SK-N-SH (cell line): ENCODE results near the gene IAPP. TPM values are rescaled to one million over a fixed set of nuclear protein-coding genes. Genes with fewer than 3 reads are reported as not detected.
"Not testable (repeated sequence)": the region's sequence is repeated elsewhere in the genome, so short reads cannot be mapped to it uniquely, and the experiment has no call there.

Experiments used
- CTCF ChIA-PET: fragments of 300-600, 350-600 bp; formaldehyde crosslinking; extraction: SDS; loops from one replicate; lab custom pipeline; 2021; lab: Yijun Ruan, JAX
- POLR2A ChIA-PET: fragments of 350-600 bp; sonication (Branson Sonifier 250); formaldehyde crosslinking; extraction: SDS; loops from one replicate; lab custom pipeline; 2020; ENCODE audit warnings: antibody characterized with exemption, inconsistent platforms; lab: Yijun Ruan, JAX
- DNase-seq: peaks from one replicate; pipeline ENCODE4 v3.0.0; 2012
- H2AFZ ChIP-seq: fragments of 200-600 bp; sonication (generic); 2 replicates; pipeline ENCODE4 v1.8.1; 2016; ENCODE audit warnings: antibody characterized with exemption, mild to moderate bottlenecking, low read depth
- H3F3A ChIP-seq: fragments of 200-600 bp; sonication (generic); replicated peaks from 2 replicates; pipeline ENCODE3; 2016; ENCODE audit warnings: antibody characterized with exemption, mild to moderate bottlenecking; ENCODE audit not compliant: insufficient read depth
- H3K27ac ChIP-seq, 2 experiments: fragments of 200-500 bp in 1 of 2; fragments of 200-600 bp in 1 of 2; sonication (Bioruptor generic) in 1 of 2; sonication (generic), shearing (Covaris generic) in 1 of 2; 2 replicates each; pipeline versions ENCODE4 v1.5.1 to v1.6.1; 2014 to 2016; ENCODE audit warnings: low read depth in 2 of 2, inconsistent platforms in 1 of 2, low read length in 1 of 2, mild to moderate bottlenecking in 1 of 2, mixed read lengths in 1 of 2
- H3K27me3 ChIP-seq: fragments of 200-600 bp; sonication (generic), shearing (Covaris generic); 2 replicates; pipeline ENCODE4 v1.6.1; 2016; ENCODE audit warnings: mixed run types; ENCODE audit not compliant: insufficient read depth
- H3K36me3 ChIP-seq, 2 experiments: fragments of 200-500 bp in 1 of 2; fragments of 200-600 bp in 1 of 2; sonication (Bioruptor generic) in 1 of 2; sonication (generic) in 1 of 2; replicated peaks in 1 of 2; 2 replicates each; pipeline versions ENCODE3 to v1.5.1; 2014 to 2016; ENCODE audit warnings: low read length in 1 of 2, mild to moderate bottlenecking in 1 of 2; ENCODE audit not compliant: insufficient read depth in 2 of 2, control insufficient read depth in 1 of 2
- H3K4me1 ChIP-seq, 2 experiments: fragments of 200-500 bp in 1 of 2; fragments of 200-600 bp in 1 of 2; sonication (Bioruptor generic) in 1 of 2; sonication (generic), shearing (Covaris generic) in 1 of 2; 2 replicates each; pipeline versions ENCODE4 v1.5.1 to v1.6.1; 2014 to 2016; ENCODE audit warnings: low read depth in 1 of 2, low read length in 1 of 2, mixed run types in 1 of 2; ENCODE audit not compliant: insufficient read depth in 2 of 2, control insufficient read depth in 1 of 2
- H3K4me2 ChIP-seq: fragments of 200-600 bp; sonication (generic), shearing (Covaris generic); 2 replicates; pipeline ENCODE4 v1.6.1; 2017; ENCODE audit warnings: mixed run types
- H3K4me3 ChIP-seq, 2 experiments: fragments of 200-500 bp in 1 of 2; fragments of 200-600 bp in 1 of 2; sonication (Bioruptor generic) in 1 of 2; sonication (generic), shearing (Covaris generic) in 1 of 2; 2 replicates each; pipeline versions ENCODE4 v1.5.1 to v1.8.1; 2014 to 2016; ENCODE audit warnings: low read depth in 2 of 2, inconsistent platforms in 1 of 2, low read length in 1 of 2, mild to moderate bottlenecking in 1 of 2, mixed read lengths in 1 of 2, moderate library complexity in 1 of 2
- H3K79me2 ChIP-seq: fragments of 200-600 bp; sonication (generic); 2 replicates; pipeline ENCODE4 v1.8.1; 2017; ENCODE audit warnings: mild to moderate bottlenecking; ENCODE audit not compliant: insufficient read depth
- H3K9ac ChIP-seq: fragments of 200-600 bp; sonication (generic); 2 replicates; pipeline ENCODE4 v1.6.1; 2017; ENCODE audit warnings: mixed run types
- H3K9me2 ChIP-seq: fragments of 200-600 bp; sonication (generic); 2 replicates; pipeline ENCODE4 v1.6.1; 2017; ENCODE audit warnings: mixed run types
- H3K9me3 ChIP-seq: fragments of 200-600 bp; sonication (generic); 2 replicates; pipeline ENCODE4 v1.6.1; 2017; ENCODE audit warnings: mixed run types, mild to moderate bottlenecking, moderate library complexity
- H4K20me1 ChIP-seq: fragments of 200-600 bp; sonication (generic); 2 replicates; pipeline ENCODE4 v1.6.1; 2017; ENCODE audit warnings: mild to moderate bottlenecking, mixed run types; ENCODE audit not compliant: insufficient read depth
- CHD2 ChIP-seq: fragments of 150-350 bp; IDR thresholded peaks from 2 replicates; pipeline ENCODE4 v1.6.1; 2018; ENCODE audit warnings: low read length; ENCODE audit not compliant: partially characterized antibody
- EP300 ChIP-seq, 2 experiments: IDR thresholded peaks; 2 replicates each; pipeline versions ENCODE4 v1.4.0 to v1.6.1; 2012; ENCODE audit warnings: borderline replicate concordance in 1 of 2, low read depth in 1 of 2, low read length in 1 of 2
- FOSL2 ChIP-seq: IDR thresholded peaks from 2 replicates; pipeline ENCODE4 v1.4.0; 2012; ENCODE audit warnings: low read depth, mild to moderate bottlenecking, moderate library complexity, borderline replicate concordance
- FOXJ3 ChIP-seq: sonication (generic); formaldehyde crosslinking; IDR thresholded peaks from 2 replicates; pipeline ENCODE4 v1.5.1; 2020; ENCODE audit warnings: mild to moderate bottlenecking, missing genetic modification reagents
- GATA2 ChIP-seq: sonication (generic); formaldehyde crosslinking; IDR thresholded peaks from 2 replicates; pipeline ENCODE4 v1.5.0; 2020; ENCODE audit warnings: mild to moderate bottlenecking, missing genetic modification reagents
- IRF3 ChIP-seq: fragments of 150-350 bp; IDR thresholded peaks from 2 replicates; pipeline ENCODE4 v1.6.1; 2016; ENCODE audit warnings: mild to moderate bottlenecking, low read depth, low read length
- MAX ChIP-seq: IDR thresholded peaks from 2 replicates; pipeline ENCODE4 v1.4.0; 2012; ENCODE audit warnings: low read depth
- PBX3 ChIP-seq: IDR thresholded peaks from 2 replicates; pipeline ENCODE4; 2012
- RAD21 ChIP-seq: IDR thresholded peaks from 2 replicates; pipeline ENCODE4 v1.6.1; 2012; ENCODE audit warnings: mild to moderate bottlenecking, low read length
- TAF1 ChIP-seq: IDR thresholded peaks from 2 replicates; pipeline ENCODE4 v1.6.1; 2012; ENCODE audit warnings: low read depth, mild to moderate bottlenecking, low read length, moderate library complexity, borderline replicate concordance
- ZBTB33 ChIP-seq: IDR thresholded peaks from 2 replicates; pipeline ENCODE4 v1.4.0; 2012; ENCODE audit warnings: low read depth, borderline replicate concordance
- WGBS: methylation state at CpG from one replicate; pipeline ENCODE4 v1.1.6; 2017; ENCODE audit warnings: low lambda C conversion rate; 5-methylcytosine and 5-hydroxymethylcytosine counted together
- polyA plus RNA-seq, 3 experiments: library from polyadenylated mRNA; depleted of rRNA; stranded (reverse); fragments of >200 nt; gene quantifications; 2 replicates each; pipeline ENCODE4 v1.2.3, GENCODE V29; 2012

IAPP gene
- polyA plus RNA-seq, 1 of the 3 experiments (the other 2 are of a cell fraction): not detected

- no peak overlapping the region for H3K4me3 ChIP-seq
- no peaks in the 10 kb centered on the region for H4K20me1 ChIP-seq
- H3K4me1 ChIP-seq: no peaks in the 10 kb centered on the region
- H3K36me3 ChIP-seq: no peaks in the 10 kb centered on the region
- no peak overlapping the region for H3K9ac ChIP-seq
- TF ChIP-seq RAD21: no peak
- WGBS: 39% methylated on average over 7 of the region's 7 CpGs
- H3K79me2 ChIP-seq: no peaks in the 10 kb centered on the region
- CTCF ChIA-PET: interaction anchor here (0.6 kb wide), 1 partner anchor 67 kb away, joined by 3 read pairs; no protein-coding TSS in a partner anchor
- no peaks in the 10 kb centered on the region for H3F3A ChIP-seq
- DNase-seq: no peak
- H2AFZ ChIP-seq: no peak overlapping the region
- no peak overlapping the region for H3K27ac ChIP-seq
- H3K9me3 ChIP-seq: no peaks in the 10 kb centered on the region
- no peaks in the 10 kb centered on the region for H3K27me3 ChIP-seq
- no peaks in the 10 kb centered on the region for H3K9me2 ChIP-seq
- no peak overlapping the region for H3K4me2 ChIP-seq
- POLR2A ChIA-PET: no interaction called here
Measured at GRCh38 chr12:21370845-21371449, 1.8 kb upstream of the IAPP start.

- ChIA-PET CTCF (interaction anchor here (0.7 kb wide), 1 partner anchor 139 kb away, joined by 3 read pairs; no protein-coding TSS in a partner anchor), POLR2A (no interaction called here)
- no peaks in the 10 kb centered on the region for H4K20me1 ChIP-seq
- no peaks in the 10 kb centered on the region for H3F3A ChIP-seq
- H3K4me3 ChIP-seq: no peak overlapping the region
- no peaks in the 10 kb centered on the region for H3K4me1 ChIP-seq
- no peaks in the 10 kb centered on the region for H3K9me3 ChIP-seq
- no peaks in the 10 kb centered on the region; the same call in 1 of the 2 replicates for H3K27me3 ChIP-seq
- no peaks in the 10 kb centered on the region for H3K9me2 ChIP-seq
- no peak overlapping the region for H2AFZ ChIP-seq
- H3K79me2 ChIP-seq: no peaks in the 10 kb centered on the region
- no peaks in the 10 kb centered on the region for H3K36me3 ChIP-seq
- DNase-seq: no peak
- H3K4me2 ChIP-seq: no peak overlapping the region
- no peak overlapping the region for H3K9ac ChIP-seq
- TF ChIP-seq GATA2 (CRISPR knock-in tag) (no peak), FOSL2 (no peak), FOXJ3 (CRISPR knock-in tag) (no peak)
- WGBS: 47% methylated on average over 3 of the region's 3 CpGs
- no peak overlapping the region for H3K27ac ChIP-seq
Measured at GRCh38 chr12:21379218-21379617, 6.5 kb downstream of the IAPP start.

GRCh38 chr12:21381320-21381719 is 8.6 kb downstream of the IAPP start:
- 42% methylated on average over 5 of the region's 5 CpGs for WGBS

GRCh38 chr12:21384261-21384660 is 11.6 kb downstream of the IAPP start:
- ChIA-PET CTCF (no interaction called here), POLR2A (no interaction called here)
- Histone ChIP-seq H3K4me1 (no peaks in the 10 kb centered on the region), H3K4me3 (no peak overlapping the region), H3K27ac (no peak overlapping the region), H3F3A (no peaks in the 10 kb centered on the region), H2AFZ (no peak overlapping the region), H3K27me3 (no peaks in the 10 kb centered on the region; the same call in 1 of the 2 replicates), H3K4me2 (no peak overlapping the region), H3K9me3 (no peaks in the 10 kb centered on the region), H3K9ac (no peak overlapping the region), H3K36me3 (no peaks in the 10 kb centered on the region), H3K9me2 (no peaks in the 10 kb centered on the region), H3K79me2 (no peaks in the 10 kb centered on the region), H4K20me1 (no peaks in the 10 kb centered on the region)
- no peak for DNase-seq
- 74% methylated on average over 2 of the region's 2 CpGs for WGBS
- TF ChIP-seq CHD2 (no peak), ZBTB33 (no peak), EP300 (IDR thresholded peaks at IDR 0.05; ENCODE audit: borderline replicate concordance in 1 of 2, low read depth in 1 of 2, low read length in 1 of 2) (no peak), TAF1 (no peak), PBX3 (no peak), MAX (no peak), IRF3 (no peak)

More at GRCh38 chr12:21381320-21381719, 8.6 kb downstream of the IAPP start:
- H3F3A ChIP-seq, H3K4me3 ChIP-seq, H2AFZ ChIP-seq, H3K79me2 ChIP-seq, H3K9me2 ChIP-seq, H4K20me1 ChIP-seq, H3K4me2 ChIP-seq, H3K4me1 ChIP-seq, POLR2A ChIA-PET, H3K36me3 ChIP-seq, H3K27me3 ChIP-seq, H3K9ac ChIP-seq, DNase-seq, H3K9me3 ChIP-seq, H3K27ac ChIP-seq: not testable (repeated sequence)
- CTCF ChIA-PET: interaction anchor here (0.5 kb wide), 1 partner anchor 28 kb away, joined by 3 read pairs; no protein-coding TSS in a partner anchor
